Suprapubic skin (tissue), 4 donors: ENCODE results near the gene RAB36. TPM values are rescaled to one million over a fixed set of nuclear protein-coding genes. Genes with fewer than 3 reads are reported as not detected.

Source experiments
- DNase-seq, 2 donors: peaks; one replicate each; pipeline ENCODE4 v3.0.0-alpha.2; 2019; ENCODE audit warnings: low spot score in 2 of 2
- H3K27ac ChIP-seq: fragments of 200-600 bp; sonication (generic); one replicate; pipeline ENCODE4 v1.5.1; 2019
- H3K27me3 ChIP-seq: fragments of 200-600 bp; sonication (generic); one replicate; pipeline ENCODE4 v1.5.1; 2019
- H3K36me3 ChIP-seq: fragments of 200-600 bp; sonication (generic); one replicate; pipeline ENCODE4 v1.5.1; 2019
- H3K4me1 ChIP-seq: fragments of 200-600 bp; sonication (generic); one replicate; pipeline ENCODE4 v1.5.1; 2019
- H3K4me3 ChIP-seq: fragments of 200-600 bp; sonication (generic); one replicate; pipeline ENCODE4 v1.5.1; 2019; ENCODE audit warnings: mild to moderate bottlenecking
- H3K9me3 ChIP-seq: fragments of 200-600 bp; sonication (generic); one replicate; pipeline ENCODE4 v1.5.1; 2019
- CTCF ChIP-seq, 2 donors: fragments of 200-600 bp in 1 of 2; fragments of 450-650 bp in 1 of 2; sonication (generic) in 1 of 2; IDR thresholded peaks; one replicate each; pipeline ENCODE4 v1.5.1; 2016 to 2019; ENCODE audit warnings: antibody characterized with exemption in 2 of 2, mild to moderate bottlenecking in 1 of 2, moderate library complexity in 1 of 2
- EP300 ChIP-seq: sonication (generic); formaldehyde crosslinking; IDR thresholded peaks from one replicate; pipeline ENCODE4 v1.6.1; 2017; ENCODE audit warnings: antibody characterized with exemption
- POLR2A ChIP-seq, 2 donors: fragments of 450-650 bp; IDR thresholded peaks; one replicate each; pipeline ENCODE4 v1.6.1; 2017; ENCODE audit warnings: antibody characterized with exemption in 2 of 2, mild to moderate bottlenecking in 2 of 2, moderate library complexity in 2 of 2
- POLR2AphosphoS5 ChIP-seq, 3 donors: sonication (generic); formaldehyde crosslinking; IDR thresholded peaks; one replicate each; pipeline ENCODE4 v1.6.1; 2017; ENCODE audit warnings: antibody characterized with exemption in 3 of 3
- WGBS: methylation state at CpG from one replicate; pipeline ENCODE4 v1.1.5; 2018; 5-methylcytosine and 5-hydroxymethylcytosine counted together
- total RNA-seq, 4 donors: library from RNA; depleted of rRNA; stranded (reverse); fragments of >200 nt; gene quantifications; one replicate each; pipeline ENCODE4 v1.1.0, GENCODE V29; 2016

Gene RAB36
- total RNA-seq, 4 donors from 2014 or later = 1.7 to 3.1 (median 2.9) TPM

GRCh38 chr22:23116506-23117263 is 28.6 kb upstream of the RAB36 start:
- TF ChIP-seq CTCF (IDR thresholded peaks at IDR 0.05) (no peak), POLR2A (IDR thresholded peaks at IDR 0.05) (no peak), EP300 (no peak), POLR2AphosphoS5 (IDR thresholded peaks at IDR 0.05) (no peak)
- Histone ChIP-seq H3K36me3 (no peaks in the 10 kb centered on the region), H3K9me3 (no peaks in the 10 kb centered on the region), H3K27ac (no peak overlapping the region), H3K27me3 (no peaks in the 10 kb centered on the region), H3K4me1 (no peaks in the 10 kb centered on the region), H3K4me3 (no peak overlapping the region)
- 91% methylated on average over 9 of the region's 10 CpGs for WGBS
- no peak for DNase-seq

GRCh38 chr22:23117275-23117674 is 28.0 kb upstream of the RAB36 start:
- Histone ChIP-seq H3K27me3 (no peaks in the 10 kb centered on the region), H3K36me3 (no peaks in the 10 kb centered on the region), H3K4me1 (no peaks in the 10 kb centered on the region), H3K9me3 (no peaks in the 10 kb centered on the region), H3K4me3 (no peak overlapping the region), H3K27ac (no peak overlapping the region)
- 88% methylated on average over 9 of the region's 10 CpGs for WGBS
- no peak for TF ChIP-seq POLR2A (IDR thresholded peaks at IDR 0.05)
- no peak for TF ChIP-seq CTCF (IDR thresholded peaks at IDR 0.05)
- TF ChIP-seq POLR2AphosphoS5 (IDR thresholded peaks at IDR 0.05) = no peak
- no peak for TF ChIP-seq EP300
- DNase-seq = no peak

- Histone ChIP-seq H3K4me1 (no peaks in the 10 kb centered on the region), H3K27ac (no peak overlapping the region), H3K36me3 (no peaks in the 10 kb centered on the region), H3K27me3 (no peaks in the 10 kb centered on the region), H3K9me3 (no peaks in the 10 kb centered on the region), H3K4me3 (no peak overlapping the region)
- TF ChIP-seq POLR2AphosphoS5 (IDR thresholded peaks at IDR 0.05) = no peak
- no peak for DNase-seq
- WGBS = 80% methylated on average over 11 of the region's 15 CpGs
Observed at GRCh38 chr22:23117891-23118646, 27.2 kb upstream of the RAB36 start.

GRCh38 chr22:23118647-23119493 is 26.4 kb upstream of the RAB36 start:
- H3K4me1 ChIP-seq = no peaks in the 10 kb centered on the region
- H3K27ac ChIP-seq = no peak overlapping the region
- TF ChIP-seq POLR2A (IDR thresholded peaks at IDR 0.05) (no peak), CTCF (IDR thresholded peaks at IDR 0.05) (no peak), EP300 (no peak), POLR2AphosphoS5 (IDR thresholded peaks at IDR 0.05) (no peak)
- H3K36me3 ChIP-seq = no peaks in the 10 kb centered on the region
- H3K27me3 ChIP-seq = no peaks in the 10 kb centered on the region
- WGBS = 95% methylated on average over 5 of the region's 7 CpGs
- no peak overlapping the region for H3K4me3 ChIP-seq
- no peak for DNase-seq
- no peaks in the 10 kb centered on the region for H3K9me3 ChIP-seq

- Histone ChIP-seq H3K27me3 (no peaks in the 10 kb centered on the region), H3K4me1 (no peaks in the 10 kb centered on the region), H3K27ac (no peak overlapping the region), H3K9me3 (no peaks in the 10 kb centered on the region), H3K36me3 (no peaks in the 10 kb centered on the region), H3K4me3 (no peak overlapping the region)
- TF ChIP-seq EP300 = no peak
- no peak for TF ChIP-seq POLR2AphosphoS5 (IDR thresholded peaks at IDR 0.05)
- no peak for TF ChIP-seq POLR2A (IDR thresholded peaks at IDR 0.05)
- TF ChIP-seq CTCF (IDR thresholded peaks at IDR 0.05) = no peak
- WGBS = 87% methylated on average over 11 of the region's 15 CpGs
- no peak for DNase-seq
Observed at GRCh38 chr22:23119494-23120414, 25.5 kb upstream of the RAB36 start.
